NCI-H146 treated with DMSO at 0.1 percent for 48 hours (cell line): ENCODE data around the gene CXCR4.
"Not testable (repeated sequence)": the region's sequence is repeated elsewhere in the genome, so short reads cannot be mapped to it uniquely, and the experiment has no call there.

ENCODE experiments used
- DNase-seq: peaks from one replicate; lab custom pipeline; 2025; ENCODE audit not compliant: unreplicated experiment; lab: John Stamatoyannopoulos, UW

CXCR4 gene

GRCh38 chr2:136077107-136077506 is 40.8 kb downstream of the CXCR4 start:
- DNase-seq: no peak

GRCh38 chr2:136075476-136075875 is 42.5 kb downstream of the CXCR4 start:
- no peak for DNase-seq

GRCh38 chr2:136072621-136073020 is 45.3 kb downstream of the CXCR4 start:
- no peak for DNase-seq

GRCh38 chr2:136071887-136072286 is 46.1 kb downstream of the CXCR4 start:
- DNase-seq: not testable (repeated sequence)

- no peak for DNase-seq
These were observed 47.0 kb downstream of the CXCR4 start for GRCh38 chr2:136070913-136071312.

- DNase-seq: peak; percentile 34
These were observed 48.2 kb downstream of the CXCR4 start for GRCh38 chr2:136069773-136070172.

GRCh38 chr2:136068581-136069227 is 49.2 kb downstream of the CXCR4 start:
- DNase-seq: no peak

- no peak for DNase-seq
These were observed 49.9 kb downstream of the CXCR4 start for GRCh38 chr2:136067897-136068580.

GRCh38 chr2:136067459-136067858 is 50.5 kb downstream of the CXCR4 start:
- DNase-seq: peak; percentile 24

- DNase-seq: no peak
These were observed 52.0 kb downstream of the CXCR4 start for GRCh38 chr2:136065907-136066306.

GRCh38 chr2:136065384-136065783 is 52.6 kb downstream of the CXCR4 start:
- no peak for DNase-seq
